GM06990 (cell line): Measurements from ENCODE around the gene SPOP.

Experiments
- DNase-seq: peaks from one replicate; pipeline ENCODE4 v3.0.0-alpha.2; 2011; ENCODE audit not compliant: insufficient read length; ENCODE audit errors: extremely low read depth
- H3K27me3 ChIP-seq: replicated peaks from 2 replicates; pipeline ENCODE4 v1.6.0; 2011; ENCODE audit warnings: low read length; ENCODE audit not compliant: control insufficient read depth, insufficient read depth
- H3K36me3 ChIP-seq: 2 replicates; pipeline ENCODE4 v1.5.1; 2011; ENCODE audit warnings: low read length; ENCODE audit not compliant: control insufficient read depth, insufficient read depth
- H3K4me3 ChIP-seq: replicated peaks from 2 replicates; pipeline ENCODE4 v1.5.1; 2011; ENCODE audit warnings: low read depth, mild to moderate bottlenecking, control low read depth, low read length
- TF ChIP-seq, protein P1 (sequence below): IDR thresholded peaks from 2 replicates; pipeline ENCODE4 v1.5.1; 2011; ENCODE audit warnings: low read length, control low read depth, mild to moderate bottlenecking, inconsistent platforms; ENCODE audit not compliant: insufficient read depth, poor library complexity, severe bottlenecking

Gene SPOP

DNA sequence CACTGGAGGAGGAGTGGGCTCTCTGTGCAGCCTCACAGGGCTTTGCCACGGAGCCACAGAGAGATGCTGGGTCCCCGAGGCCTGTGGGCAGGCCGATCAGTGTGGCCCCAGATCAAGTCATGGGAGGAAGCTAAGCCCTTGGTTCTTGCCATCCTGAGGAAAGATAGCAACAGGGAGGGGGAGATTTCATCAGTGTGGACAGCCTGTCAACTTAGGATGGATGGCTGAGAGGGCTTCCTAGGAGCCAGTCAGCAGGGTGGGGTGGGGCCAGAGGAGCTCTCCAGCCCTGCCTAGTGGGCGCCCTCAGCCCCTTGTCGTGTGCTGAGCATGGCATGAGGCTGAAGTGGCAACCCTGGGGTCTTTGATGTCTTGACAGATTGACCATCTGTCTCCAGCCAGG, 98.4 kb downstream of the SPOP start:
- Histone ChIP-seq H3K27me3 (no peaks in the 10 kb centered on the region; the same call in 1 of the 2 replicates), H3K4me3 (no peak overlapping the region), H3K36me3 (no peaks in the 10 kb centered on the region)
- TF ChIP-seq, protein P1, sequence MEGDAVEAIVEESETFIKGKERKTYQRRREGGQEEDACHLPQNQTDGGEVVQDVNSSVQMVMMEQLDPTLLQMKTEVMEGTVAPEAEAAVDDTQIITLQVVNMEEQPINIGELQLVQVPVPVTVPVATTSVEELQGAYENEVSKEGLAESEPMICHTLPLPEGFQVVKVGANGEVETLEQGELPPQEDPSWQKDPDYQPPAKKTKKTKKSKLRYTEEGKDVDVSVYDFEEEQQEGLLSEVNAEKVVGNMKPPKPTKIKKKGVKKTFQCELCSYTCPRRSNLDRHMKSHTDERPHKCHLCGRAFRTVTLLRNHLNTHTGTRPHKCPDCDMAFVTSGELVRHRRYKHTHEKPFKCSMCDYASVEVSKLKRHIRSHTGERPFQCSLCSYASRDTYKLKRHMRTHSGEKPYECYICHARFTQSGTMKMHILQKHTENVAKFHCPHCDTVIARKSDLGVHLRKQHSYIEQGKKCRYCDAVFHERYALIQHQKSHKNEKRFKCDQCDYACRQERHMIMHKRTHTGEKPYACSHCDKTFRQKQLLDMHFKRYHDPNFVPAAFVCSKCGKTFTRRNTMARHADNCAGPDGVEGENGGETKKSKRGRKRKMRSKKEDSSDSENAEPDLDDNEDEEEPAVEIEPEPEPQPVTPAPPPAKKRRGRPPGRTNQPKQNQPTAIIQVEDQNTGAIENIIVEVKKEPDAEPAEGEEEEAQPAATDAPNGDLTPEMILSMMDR = no peak
- no peak for DNase-seq

DNA sequence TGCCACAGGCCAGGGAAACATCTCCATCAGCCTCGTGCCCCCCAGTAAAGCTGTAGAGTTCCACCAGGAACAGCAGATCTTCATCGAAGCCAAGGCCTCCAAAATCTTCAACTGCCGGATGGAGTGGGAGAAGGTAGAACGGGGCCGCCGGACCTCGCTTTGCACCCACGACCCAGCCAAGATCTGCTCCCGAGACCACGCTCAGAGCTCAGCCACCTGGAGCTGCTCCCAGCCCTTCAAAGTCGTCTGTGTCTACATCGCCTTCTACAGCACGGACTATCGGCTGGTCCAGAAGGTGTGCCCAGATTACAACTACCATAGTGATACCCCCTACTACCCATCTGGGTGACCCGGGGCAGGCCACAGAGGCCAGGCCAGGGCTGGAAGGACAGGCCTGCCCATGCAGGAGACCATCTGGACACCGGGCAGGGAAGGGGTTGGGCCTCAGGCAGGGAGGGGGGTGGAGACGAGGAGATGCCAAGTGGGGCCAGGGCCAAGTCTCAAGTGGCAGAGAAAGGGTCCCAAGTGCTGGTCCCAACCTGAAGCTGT, 98.9 kb downstream of the SPOP start:
- no peak overlapping the region for H3K4me3 ChIP-seq
- DNase-seq = no peak
- H3K27me3 ChIP-seq = peaks cover 2% of the 10 kb centered on the region; the same call in 1 of the 2 replicates
- no peaks in the 10 kb centered on the region for H3K36me3 ChIP-seq
- TF ChIP-seq, protein P1 = no peak

DNA sequence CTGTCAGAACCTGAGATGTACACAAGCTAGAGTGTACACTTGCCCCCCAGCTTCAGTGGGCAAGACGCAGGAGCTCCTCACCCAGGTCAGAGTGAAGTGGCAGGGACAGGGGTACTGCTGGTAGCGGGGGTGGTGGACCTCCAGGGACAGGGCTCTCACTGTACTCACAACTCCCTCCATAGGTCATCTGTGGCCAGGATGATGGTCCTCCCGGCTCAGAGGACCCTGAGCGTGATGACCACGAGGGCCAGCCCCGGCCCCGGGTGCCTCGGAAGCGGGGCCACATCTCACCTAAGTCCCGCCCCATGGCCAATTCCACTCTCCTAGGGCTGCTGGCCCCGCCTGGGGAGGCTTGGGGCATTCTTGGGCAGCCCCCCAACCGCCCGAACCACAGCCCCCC, 99.5 kb downstream of the SPOP start:
- TF ChIP-seq, protein P1 = no peak
- Histone ChIP-seq H3K27me3 (peaks cover 2% of the 10 kb centered on the region; the same call in 1 of the 2 replicates), H3K36me3 (no peaks in the 10 kb centered on the region), H3K4me3 (no peak overlapping the region)
- no peak for DNase-seq

DNA sequence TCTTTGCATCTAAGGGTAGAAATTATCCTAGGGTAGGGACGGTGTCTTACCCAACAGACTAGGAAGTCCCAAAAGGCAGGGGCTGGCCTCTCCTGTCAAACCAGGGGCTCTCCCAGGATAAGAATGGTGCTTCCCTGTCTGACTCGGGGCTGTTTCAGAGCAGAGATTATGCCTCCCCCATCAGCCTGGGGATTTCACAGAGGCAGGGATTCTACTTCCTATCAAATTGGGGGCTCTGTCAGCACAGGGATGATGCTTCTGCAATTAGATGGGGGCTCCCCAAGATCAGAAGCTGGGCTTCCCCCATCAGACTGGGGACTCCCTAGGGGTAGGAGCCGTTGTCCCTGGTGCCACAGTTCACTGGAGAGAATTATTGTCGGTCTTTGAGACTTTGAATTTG, 99.9 kb downstream of the SPOP start:
- TF ChIP-seq, protein P1 = no peak
- H3K4me3 ChIP-seq = no peak overlapping the region
- DNase-seq = no peak
- H3K36me3 ChIP-seq = no peaks in the 10 kb centered on the region
- H3K27me3 ChIP-seq = peaks cover 2% of the 10 kb centered on the region; the same call in 1 of the 2 replicates

DNA sequence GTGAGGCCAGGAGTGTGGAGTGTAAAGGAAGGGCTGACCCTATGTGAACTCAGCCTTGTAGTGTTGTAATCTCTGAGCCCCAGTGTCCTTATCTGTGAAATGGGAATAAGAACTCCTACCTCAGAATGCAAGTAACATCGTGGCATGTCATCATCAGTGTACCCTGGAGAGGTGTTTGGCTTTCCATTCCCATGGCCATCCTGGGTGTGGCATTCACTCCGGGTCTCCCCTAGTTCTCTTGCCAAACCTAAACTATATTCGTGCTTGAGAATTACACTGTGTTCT, 100.3 kb downstream of the SPOP start:
- Histone ChIP-seq H3K36me3 (no peaks in the 10 kb centered on the region), H3K4me3 (no peak overlapping the region)

More for the DNA sequence above, 100.3 kb downstream of the SPOP start:
- H3K27me3 ChIP-seq = peaks cover 2% of the 10 kb centered on the region; the same call in 1 of the 2 replicates
- DNase-seq = no peak
- TF ChIP-seq, protein P1 = no peak
